H9 (cell line): Measurements from ENCODE around the gene LRMDA. TPM values are rescaled to one million over a fixed set of nuclear protein-coding genes. Genes with fewer than 3 reads are reported as not detected.

ENCODE experiments used
- DNase-seq: peaks from one replicate; pipeline ENCODE4 v3.0.0-alpha.2; 2017
- H2AFZ ChIP-seq: one replicate; pipeline ENCODE4 v1.6.1; 2013; ENCODE audit warnings: mild to moderate bottlenecking, low read length, control low read depth, moderate library complexity
- H2AK5ac ChIP-seq: 2 replicates; pipeline ENCODE4 v1.6.1; 2013; ENCODE audit warnings: low read length, control low read depth, mixed read lengths; ENCODE audit not compliant: insufficient read length
- H2BK120ac ChIP-seq: one replicate; pipeline ENCODE4 v1.6.1; 2013; ENCODE audit warnings: low read depth, mild to moderate bottlenecking, low read length, control low read depth, inconsistent platforms; ENCODE audit not compliant: poor library complexity, severe bottlenecking
- H2BK12ac ChIP-seq: 2 replicates; pipeline ENCODE4 v1.6.1; 2013; ENCODE audit warnings: low read length, control low read depth, mixed read lengths, low read depth; ENCODE audit not compliant: insufficient read length
- H2BK15ac ChIP-seq: 2 replicates; pipeline ENCODE4 v1.6.1; 2013; ENCODE audit warnings: low read depth, low read length, control low read depth
- H2BK20ac ChIP-seq: one replicate; pipeline ENCODE4 v1.6.1; 2013; ENCODE audit warnings: low read depth, mild to moderate bottlenecking, low read length, control low read depth, inconsistent platforms; ENCODE audit not compliant: poor library complexity, severe bottlenecking
- H2BK5ac ChIP-seq: 2 replicates; pipeline ENCODE4 v1.6.1; 2013; ENCODE audit warnings: low read length, control low read depth, mixed read lengths; ENCODE audit not compliant: insufficient read length
- H3K14ac ChIP-seq: 2 replicates; pipeline ENCODE4 v1.6.1; 2013; ENCODE audit warnings: low read length, control low read depth; ENCODE audit not compliant: insufficient read depth
- H3K18ac ChIP-seq: 2 replicates; pipeline ENCODE4 v1.6.1; 2013; ENCODE audit warnings: low read depth, mild to moderate bottlenecking, mixed read lengths, low read length, control low read depth; ENCODE audit not compliant: insufficient read length
- H3K23ac ChIP-seq: 2 replicates; pipeline ENCODE4 v1.6.1; 2013; ENCODE audit warnings: low read length, control low read depth, mixed read lengths, low read depth; ENCODE audit not compliant: insufficient read length
- H3K23me2 ChIP-seq: 2 replicates; pipeline ENCODE4 v1.6.1; 2013; ENCODE audit warnings: low read depth, mild to moderate bottlenecking, mixed read lengths, low read length, control low read depth; ENCODE audit not compliant: insufficient read length, poor library complexity, severe bottlenecking
- H3K27ac ChIP-seq: 2 replicates; pipeline ENCODE4 v1.5.1; 2013; ENCODE audit warnings: low read length, control low read depth, mixed read lengths, low read depth; ENCODE audit not compliant: insufficient read length
- H3K27me3 ChIP-seq: 2 replicates; pipeline ENCODE4 v1.6.1; 2013; ENCODE audit warnings: low read length, control low read depth, inconsistent platforms; ENCODE audit not compliant: insufficient read depth
- H3K4ac ChIP-seq: 2 replicates; pipeline ENCODE4 v1.6.1; 2013; ENCODE audit warnings: low read depth, mild to moderate bottlenecking, control low read depth, inconsistent platforms, low read length, moderate library complexity
- H3K4me1 ChIP-seq: 2 replicates; pipeline ENCODE4 v1.6.1; 2013; ENCODE audit warnings: low read length, control low read depth, inconsistent platforms; ENCODE audit not compliant: insufficient read depth
- H3K4me2 ChIP-seq: 2 replicates; pipeline ENCODE4 v1.6.1; 2013; ENCODE audit warnings: low read length, control low read depth, mixed read lengths; ENCODE audit not compliant: insufficient read length, insufficient read depth
- H3K56ac ChIP-seq: 2 replicates; pipeline ENCODE4 v1.6.1; 2013; ENCODE audit warnings: low read depth, mild to moderate bottlenecking, mixed read lengths, low read length, control low read depth; ENCODE audit not compliant: insufficient read length
- H3K79me1 ChIP-seq: 2 replicates; pipeline ENCODE4 v1.6.1; 2013; ENCODE audit warnings: low read depth, mild to moderate bottlenecking, moderate library complexity, low read length, control low read depth, inconsistent platforms; ENCODE audit not compliant: insufficient read depth, poor library complexity, severe bottlenecking
- H3K79me2 ChIP-seq: 2 replicates; pipeline ENCODE4 v1.6.1; 2013; ENCODE audit warnings: low read length, control low read depth, inconsistent platforms; ENCODE audit not compliant: insufficient read depth
- H3K9ac ChIP-seq: 2 replicates; pipeline ENCODE4 v1.6.1; 2013; ENCODE audit warnings: low read length, control low read depth, mixed read lengths; ENCODE audit not compliant: insufficient read length; ENCODE audit errors: extremely low read depth
- H3K9me3 ChIP-seq: one replicate; pipeline ENCODE4 v1.6.1; 2013; ENCODE audit warnings: low read depth, low read length, inconsistent platforms; ENCODE audit not compliant: control insufficient read depth
- H3T11ph ChIP-seq: one replicate; pipeline ENCODE4 v1.6.1; 2013; ENCODE audit warnings: mild to moderate bottlenecking, low read length, control low read depth, inconsistent platforms
- H4K20me1 ChIP-seq: one replicate; pipeline ENCODE4 v1.6.1; 2013; ENCODE audit not compliant: control insufficient read depth, insufficient read length, insufficient read depth
- H4K5ac ChIP-seq: 2 replicates; pipeline ENCODE4 v1.6.1; 2013; ENCODE audit warnings: low read depth, mild to moderate bottlenecking, mixed read lengths, low read length, control low read depth; ENCODE audit not compliant: insufficient read length
- H4K8ac ChIP-seq: replicated peaks from 2 replicates; pipeline ENCODE4 v1.6.1; 2013; ENCODE audit warnings: low read length, control low read depth, mixed read lengths, low read depth; ENCODE audit not compliant: insufficient read length
- H4K91ac ChIP-seq: 2 replicates; pipeline ENCODE4 v1.6.1; 2013; ENCODE audit warnings: low read depth, mild to moderate bottlenecking, moderate library complexity, mixed read lengths, low read length, control low read depth; ENCODE audit not compliant: insufficient read length
- H3K27ac Mint-ChIP-seq, 3 experiments: 2 replicates in 2 of 3; 3 replicates in 1 of 3; pipeline ENCODE4 v1.8.0; 2020 to 2021; ENCODE audit warnings: mixed read lengths in 3 of 3, mild to moderate bottlenecking in 1 of 3, moderate library complexity in 1 of 3
- H3K27me3 Mint-ChIP-seq: 2 replicates; pipeline ENCODE4 v1.8.0; 2021; ENCODE audit warnings: low read depth, mild to moderate bottlenecking, moderate library complexity, mixed read lengths
- H3K36me3 Mint-ChIP-seq, 3 experiments: 2 replicates in 2 of 3; 3 replicates in 1 of 3; pipeline ENCODE4 v1.8.0; 2020 to 2021; ENCODE audit warnings: low read depth in 3 of 3, mixed read lengths in 3 of 3; ENCODE audit not compliant: insufficient read depth in 1 of 3
- H3K4me1 Mint-ChIP-seq, 2 experiments: 2 replicates each; pipeline ENCODE4 v1.8.0; 2020; ENCODE audit warnings: mixed read lengths in 2 of 2
- H3K4me3 Mint-ChIP-seq, 2 experiments: 2 replicates in 1 of 2; 3 replicates in 1 of 2; pipeline ENCODE4 v1.8.0; 2020 to 2021; ENCODE audit warnings: mild to moderate bottlenecking in 2 of 2, mixed read lengths in 2 of 2, moderate library complexity in 1 of 2
- H3K9me3 Mint-ChIP-seq, 2 experiments: 2 replicates in 1 of 2; 3 replicates in 1 of 2; pipeline ENCODE4 v1.8.0; 2020; ENCODE audit warnings: mild to moderate bottlenecking in 2 of 2, mixed read lengths in 2 of 2, moderate library complexity in 1 of 2
- CTCF ChIP-seq: fragments of 200-600 bp; sonication (generic); conservative IDR thresholded peaks from 3 replicates; pipeline ENCODE4 v1.8.0; 2021; ENCODE audit warnings: antibody characterized with exemption, mild to moderate bottlenecking
- WGBS: extraction: QIAGEN DNeasy Blood & Tissue Kit; methylation state at CpG from one replicate; pipeline ENCODE4 v1.1.7; 2013; ENCODE audit warnings: missing lambda C conversion rate, low lambda C conversion rate, mixed read lengths; ENCODE audit not compliant: insufficient read length; ENCODE audit errors: extremely low coverage; 5-methylcytosine and 5-hydroxymethylcytosine counted together
- total RNA-seq: library from RNA; stranded (reverse); gene quantifications from 2 replicates; pipeline ENCODE4 v1.2.1, GENCODE V29; 2021

The LRMDA gene
- total RNA-seq, 1 experiment from 2014 or later: 1.8 TPM

GRCh38 chr10:75980419-75981002 is 549.1 kb downstream of the LRMDA start:
- Histone ChIP-seq H2BK12ac (no peak overlapping the region), H2BK20ac (no peak overlapping the region), H4K5ac (no peak overlapping the region), H3K79me2 (no peaks in the 10 kb centered on the region), H2AFZ (no peak overlapping the region), H3K56ac (no peak overlapping the region), H3K9me3 (no peaks in the 10 kb centered on the region), H2BK120ac (no peak overlapping the region), H3K23ac (no peak overlapping the region), H3K27ac (no peak overlapping the region), H4K91ac (no peak overlapping the region), H3K79me1 (no peaks in the 10 kb centered on the region), H3K9ac (no peak overlapping the region), H3K4ac (no peak overlapping the region), H2BK5ac (no peak overlapping the region), H3K27me3 (no peaks in the 10 kb centered on the region; the same call in 1 of the 2 replicates), H3K18ac (no peak overlapping the region), H3T11ph (no peak overlapping the region), H2AK5ac (no peak overlapping the region), H4K20me1 (no peaks in the 10 kb centered on the region), H3K4me2 (no peak overlapping the region), H2BK15ac (no peak overlapping the region), H3K23me2 (no peaks in the 10 kb centered on the region), H3K4me1 (peaks cover 3% of the 10 kb centered on the region; the same call in 1 of the 2 replicates), H4K8ac (no peak overlapping the region), H3K14ac (no peak overlapping the region)
- no peak for TF ChIP-seq CTCF
- Mint-ChIP-seq H3K27me3 (no peaks in the 10 kb centered on the region; the same call in 1 of the 2 replicates), H3K4me1 (peaks cover 12% of the 10 kb centered on the region in 2 experiments), H3K4me3 (no peak overlapping the region), H3K36me3 (peaks cover 0 to 2% (median 0%) of the 10 kb centered on the region in 3 experiments; a peak in 2 of 7 replicates), H3K9me3 (no peaks in the 10 kb centered on the region), H3K27ac (no peak overlapping the region)
- no CpG with 5 or more reads among the region's 6 CpGs for WGBS
- no peak for DNase-seq
